Measurements from ENCODE around the gene SUN1.

DNA sequence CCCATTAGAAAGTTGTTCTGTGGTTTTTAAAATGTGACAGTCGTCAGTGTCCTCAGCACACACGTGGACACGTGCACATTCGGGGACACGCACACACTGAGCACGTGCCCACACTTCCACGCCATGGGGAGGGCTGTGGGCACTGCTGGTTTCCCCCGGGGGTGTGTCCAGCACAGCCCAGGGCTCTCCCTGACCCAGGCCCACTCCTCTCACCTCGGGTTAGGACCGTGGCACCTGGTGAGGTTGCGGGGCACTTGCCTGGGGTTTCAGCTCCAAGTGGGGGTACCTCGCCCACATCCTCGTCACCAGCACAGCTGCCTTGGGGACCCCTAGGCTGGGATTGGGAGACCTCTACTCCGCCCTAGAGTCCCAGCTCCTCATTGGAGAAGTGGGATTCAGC, 64.8 kb downstream of the SUN1 start:
- TF ChIP-seq, protein P1, sequence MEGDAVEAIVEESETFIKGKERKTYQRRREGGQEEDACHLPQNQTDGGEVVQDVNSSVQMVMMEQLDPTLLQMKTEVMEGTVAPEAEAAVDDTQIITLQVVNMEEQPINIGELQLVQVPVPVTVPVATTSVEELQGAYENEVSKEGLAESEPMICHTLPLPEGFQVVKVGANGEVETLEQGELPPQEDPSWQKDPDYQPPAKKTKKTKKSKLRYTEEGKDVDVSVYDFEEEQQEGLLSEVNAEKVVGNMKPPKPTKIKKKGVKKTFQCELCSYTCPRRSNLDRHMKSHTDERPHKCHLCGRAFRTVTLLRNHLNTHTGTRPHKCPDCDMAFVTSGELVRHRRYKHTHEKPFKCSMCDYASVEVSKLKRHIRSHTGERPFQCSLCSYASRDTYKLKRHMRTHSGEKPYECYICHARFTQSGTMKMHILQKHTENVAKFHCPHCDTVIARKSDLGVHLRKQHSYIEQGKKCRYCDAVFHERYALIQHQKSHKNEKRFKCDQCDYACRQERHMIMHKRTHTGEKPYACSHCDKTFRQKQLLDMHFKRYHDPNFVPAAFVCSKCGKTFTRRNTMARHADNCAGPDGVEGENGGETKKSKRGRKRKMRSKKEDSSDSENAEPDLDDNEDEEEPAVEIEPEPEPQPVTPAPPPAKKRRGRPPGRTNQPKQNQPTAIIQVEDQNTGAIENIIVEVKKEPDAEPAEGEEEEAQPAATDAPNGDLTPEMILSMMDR (IDR thresholded peaks at IDR 0.05): no peak
- no peak for TF ChIP-seq POLR2A (IDR thresholded peaks at IDR 0.05)
